ENCODE measurements around the gene FICD.

Gene FICD

GRCh38 chr12:108559007-108559655, 44.1 kb downstream of the FICD start:
- no peak for TF ChIP-seq CTCF (conservative IDR thresholded peaks at IDR 0.05; ENCODE audit: low read length)
- no peak overlapping the region; the same call in 1 of the 2 replicates for H3K4me3 ChIP-seq (ENCODE audit: low read length)
- DNase-seq (ENCODE audit: low read depth): no peak

GRCh38 chr12:108559748-108560147, 44.7 kb downstream of the FICD start:
- TF ChIP-seq CTCF (conservative IDR thresholded peaks at IDR 0.05; ENCODE audit: low read length): no peak; the same call in 1 of the 2 replicates
- H3K4me3 ChIP-seq (ENCODE audit: low read length): peak overlapping the region; percentile 100
- DNase-seq (ENCODE audit: low read depth): no peak

DNA sequence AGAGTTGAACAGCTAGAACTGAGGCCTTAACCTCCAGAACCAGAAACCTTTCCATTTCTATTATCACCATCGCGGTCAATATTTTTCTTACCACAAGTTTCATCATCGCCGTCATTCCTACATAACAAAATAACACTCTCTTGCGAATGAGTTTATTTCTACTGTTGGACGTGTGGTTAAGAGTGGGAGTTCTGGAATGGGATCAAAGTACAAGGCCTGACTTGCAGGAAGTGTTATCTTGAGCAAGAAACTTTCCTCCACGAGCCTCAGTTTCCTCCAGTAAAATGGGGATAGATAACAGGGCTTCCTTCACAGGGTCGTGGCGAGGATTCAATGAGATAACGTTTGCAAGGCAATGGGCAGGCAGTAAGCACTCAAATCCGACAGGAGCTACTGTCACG, 45.2 kb downstream of the FICD start:
- peak; percentile 82 for DNase-seq (ENCODE audit: low read depth)
- no peak for TF ChIP-seq CTCF (conservative IDR thresholded peaks at IDR 0.05; ENCODE audit: low read length)
- peak overlapping the region; percentile 100 for H3K4me3 ChIP-seq (ENCODE audit: low read length)

DNA sequence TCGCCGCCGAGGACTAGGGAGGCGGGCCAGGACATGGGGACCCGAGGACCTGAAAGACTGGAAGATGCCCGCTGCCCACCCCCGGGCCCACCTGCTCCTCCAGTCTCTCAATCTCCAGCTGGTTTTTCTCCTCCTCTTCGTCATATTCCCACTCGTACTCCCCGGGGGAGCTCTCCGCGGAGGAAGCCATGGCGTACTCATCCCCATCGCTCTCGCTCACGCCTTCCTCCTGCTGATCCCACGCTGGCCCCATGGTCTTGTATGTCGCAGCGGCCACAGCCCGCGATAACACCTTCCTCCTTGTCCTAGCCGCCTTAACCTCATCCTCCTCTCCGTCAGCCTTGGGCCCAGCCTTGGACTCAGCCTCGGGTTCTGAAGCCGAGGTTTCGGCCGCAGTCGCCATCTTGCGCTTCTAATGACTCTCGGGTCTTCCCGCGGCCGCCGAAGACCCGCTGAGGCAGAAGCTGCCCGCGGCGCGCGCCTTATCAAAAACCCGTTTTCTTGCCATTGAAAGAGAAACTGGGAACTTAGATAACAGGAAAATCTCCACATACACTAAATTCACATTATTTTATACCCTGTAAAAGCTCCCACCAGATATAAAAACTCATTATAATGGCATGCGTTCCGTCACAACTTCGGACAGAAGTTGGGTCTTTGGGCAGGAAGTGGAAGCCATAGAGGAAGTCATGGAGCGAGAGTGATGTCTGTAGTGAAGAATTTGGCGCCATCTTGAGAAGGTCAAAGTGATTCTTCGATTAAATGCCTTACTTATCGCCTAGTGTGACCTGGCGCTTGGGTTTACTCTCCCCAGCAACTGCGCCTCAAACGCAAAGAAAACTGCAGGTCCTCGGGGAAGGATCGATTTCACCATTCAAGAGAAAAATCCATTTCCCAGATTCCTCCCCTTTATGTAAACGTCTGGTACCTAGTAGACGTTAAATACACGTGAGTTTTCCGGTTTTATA, 46.0 kb downstream of the FICD start, which contains the start of gene SART3:
Gene SART3 (minus strand): TSS at position 422 of the 968 bp plus-strand sequence. CDS start 19 bp downstream, at position 403.
- no peak for TF ChIP-seq CTCF (conservative IDR thresholded peaks at IDR 0.05; ENCODE audit: low read length)
- H3K4me3 ChIP-seq (ENCODE audit: low read length): peak within 1 kb of the TSS; percentile 100
- DNase-seq (ENCODE audit: low read depth): peak; percentile 88

DNA sequence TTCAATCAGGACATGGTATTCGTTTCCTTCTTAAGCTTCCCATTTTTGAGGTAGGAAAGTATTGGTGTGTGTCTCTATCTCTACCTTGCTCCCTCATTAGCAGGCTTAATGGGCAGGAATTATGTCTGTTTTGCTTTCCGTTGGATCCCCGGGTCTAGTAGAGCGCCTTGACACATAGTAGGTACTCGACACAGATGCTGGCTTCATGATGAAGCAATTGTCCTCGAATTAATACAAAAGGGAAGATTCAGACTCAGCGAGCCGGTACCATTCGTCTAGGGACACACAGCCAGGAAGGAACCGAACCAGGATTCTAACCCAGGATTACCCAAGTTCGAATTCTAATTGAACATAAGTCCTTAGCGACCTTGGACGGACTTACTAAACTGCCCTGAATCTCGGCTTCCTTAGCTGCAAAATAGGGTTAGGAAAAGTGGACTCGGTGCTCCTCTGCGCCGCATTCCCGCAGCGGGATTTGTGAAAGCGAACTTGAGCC, 46.8 kb downstream of the FICD start:
- TF ChIP-seq CTCF (conservative IDR thresholded peaks at IDR 0.05; ENCODE audit: low read length): no peak
- no peak for DNase-seq (ENCODE audit: low read depth)
- H3K4me3 ChIP-seq (ENCODE audit: low read length): peak overlapping the region; percentile 100

DNA sequence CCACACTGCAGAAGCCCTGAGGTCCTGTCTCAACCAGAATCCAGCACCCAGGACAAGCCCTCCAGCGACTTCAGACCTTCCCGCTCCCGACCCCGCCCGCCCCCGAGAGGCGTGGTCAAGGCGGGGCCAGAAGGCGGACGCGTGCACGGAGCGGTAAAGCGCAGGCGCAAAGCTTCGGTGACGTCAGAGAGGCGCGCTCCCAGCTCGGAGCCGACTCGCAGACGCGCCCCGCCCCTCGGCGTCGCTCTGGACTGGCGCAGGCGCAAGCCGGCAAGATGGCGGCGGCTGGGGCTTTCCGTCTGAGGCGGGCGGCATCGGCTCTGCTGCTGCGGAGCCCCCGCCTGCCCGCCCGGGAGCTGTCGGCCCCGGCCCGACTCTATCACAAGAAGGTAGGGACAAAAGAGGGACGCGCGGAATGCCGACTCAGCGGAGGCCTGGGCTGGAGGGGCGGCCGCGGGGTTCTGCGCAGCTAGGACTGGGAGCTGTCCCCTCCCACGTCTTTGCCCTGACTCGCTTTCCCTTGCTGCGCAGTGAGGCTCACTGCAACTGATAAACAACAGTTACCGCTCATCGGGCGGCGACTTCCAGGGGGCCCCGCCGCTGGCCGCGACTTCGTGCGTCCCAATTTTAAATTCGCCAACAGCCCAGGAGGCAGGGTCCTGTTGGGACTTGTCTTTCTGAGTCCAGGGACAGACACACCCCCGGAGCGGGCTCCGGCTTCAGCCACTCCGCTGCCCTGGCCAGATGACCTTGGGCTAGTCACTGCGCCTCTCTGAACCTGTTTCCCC, 47.5 kb downstream of the FICD start, which contains the start of gene ISCU:
Gene ISCU (plus strand): TSS at position 249 of the 788 bp plus-strand sequence. CDS start 27 bp downstream, at position 276.
- TF ChIP-seq CTCF (conservative IDR thresholded peaks at IDR 0.05; ENCODE audit: low read length): no peak
- DNase-seq (ENCODE audit: low read depth): peak; percentile 94
- H3K4me3 ChIP-seq (ENCODE audit: low read length): peak within 1 kb of the TSS; percentile 100

All from AG10803 (cell line).